Fibroblast of skin of left quadriceps (primary cell): ENCODE results near the gene GMDS.

ENCODE experiments used
- DNase-seq, 2 experiments: peaks; one replicate each; pipeline ENCODE4 v3.0.0-alpha.2; 2013; ENCODE audit warnings: low read depth in 2 of 2

GMDS gene

GRCh38 chr6:1614448-1615150 is 630.8 kb downstream of the GMDS start:
- DNase-seq = no peak

DNA sequence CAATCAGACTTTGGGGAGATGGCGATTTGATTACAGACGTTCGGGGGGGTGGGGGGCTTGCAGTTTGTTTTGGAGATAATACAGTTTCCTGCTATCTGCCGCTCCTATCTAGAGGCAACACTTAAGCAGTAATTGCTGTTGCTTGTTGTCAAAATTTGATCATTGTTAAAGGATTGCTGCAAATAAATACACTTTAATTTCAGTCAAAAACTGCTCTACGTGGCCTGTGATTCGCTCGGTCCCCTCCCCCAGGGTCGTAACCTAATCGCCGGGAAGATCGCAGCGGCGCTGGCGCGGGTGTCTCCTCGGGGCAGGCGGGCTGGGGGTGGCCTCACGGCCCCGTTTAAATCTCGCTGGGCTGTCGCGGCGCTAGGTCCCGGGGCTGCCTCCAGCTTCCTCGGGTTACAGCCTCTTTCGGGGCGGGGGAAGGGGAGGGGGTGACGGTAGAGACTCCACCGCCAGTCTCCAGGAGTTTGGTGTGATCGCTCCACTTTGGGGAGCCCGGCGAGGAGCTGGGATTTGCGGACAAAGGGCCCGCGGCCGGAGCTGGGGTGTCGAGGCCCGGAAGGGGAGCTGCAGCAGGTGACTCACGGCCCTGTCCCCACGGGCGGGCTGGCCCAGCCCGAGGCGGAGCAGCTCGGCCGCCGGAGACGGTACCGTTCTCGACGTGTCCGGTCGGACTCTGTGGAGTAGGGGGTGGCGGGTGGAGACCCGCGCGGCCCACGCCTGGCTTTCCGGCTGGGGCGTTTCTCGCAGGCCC is 631.5 kb downstream of the GMDS start:
- no peak for DNase-seq

DNA sequence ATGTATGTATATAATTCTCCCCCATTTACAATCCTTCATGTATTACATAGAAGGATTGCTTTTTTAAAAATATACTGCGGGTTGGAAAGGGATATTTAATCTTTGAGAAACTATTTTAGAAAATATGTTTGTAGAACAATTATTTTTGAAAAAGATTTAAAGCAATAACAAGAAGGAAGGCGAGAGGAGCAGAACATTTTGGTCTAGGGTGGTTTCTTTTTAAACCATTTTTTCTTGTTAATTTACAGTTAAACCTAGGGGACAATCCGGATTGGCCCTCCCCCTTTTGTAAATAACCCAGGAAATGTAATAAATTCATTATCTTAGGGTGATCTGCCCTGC is 632.1 kb downstream of the GMDS start:
- no peak for DNase-seq

DNA sequence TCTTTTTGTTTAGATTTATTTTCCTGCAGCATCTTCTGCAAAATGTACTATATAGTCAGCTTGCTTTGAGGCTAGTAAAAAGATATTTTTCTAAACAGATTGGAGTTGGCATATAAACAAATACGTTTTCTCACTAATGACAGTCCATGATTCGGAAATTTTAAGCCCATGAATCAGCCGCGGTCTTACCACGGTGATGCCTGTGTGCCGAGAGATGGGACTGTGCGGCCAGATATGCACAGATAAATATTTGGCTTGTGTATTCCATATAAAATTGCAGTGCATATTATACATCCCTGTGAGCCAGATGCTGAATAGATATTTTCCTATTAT is 632.5 kb downstream of the GMDS start:
- DNase-seq = no peak

DNA sequence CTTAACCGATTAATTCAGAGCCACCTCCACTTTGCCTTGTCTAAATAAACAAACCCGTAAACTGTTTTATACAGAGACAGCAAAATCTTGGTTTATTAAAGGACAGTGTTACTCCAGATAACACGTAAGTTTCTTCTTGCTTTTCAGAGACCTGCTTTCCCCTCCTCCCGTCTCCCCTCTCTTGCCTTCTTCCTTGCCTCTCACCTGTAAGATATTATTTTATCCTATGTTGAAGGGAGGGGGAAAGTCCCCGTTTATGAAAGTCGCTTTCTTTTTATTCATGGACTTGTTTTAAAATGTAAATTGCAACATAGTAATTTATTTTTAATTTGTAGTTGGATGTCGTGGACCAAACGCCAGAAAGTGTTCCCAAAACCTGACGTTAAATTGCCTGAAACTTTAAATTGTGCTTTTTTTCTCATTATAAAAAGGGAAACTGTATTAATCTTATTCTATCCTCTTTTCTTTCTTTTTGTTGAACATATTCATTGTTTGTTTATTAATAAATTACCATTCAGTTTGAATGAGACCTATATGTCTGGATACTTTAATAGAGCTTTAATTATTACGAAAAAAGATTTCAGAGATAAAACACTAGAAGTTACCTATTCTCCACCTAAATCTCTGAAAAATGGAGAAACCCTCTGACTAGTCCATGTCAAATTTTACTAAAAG is 633.0 kb downstream of the GMDS start:
- no peak for DNase-seq

DNA sequence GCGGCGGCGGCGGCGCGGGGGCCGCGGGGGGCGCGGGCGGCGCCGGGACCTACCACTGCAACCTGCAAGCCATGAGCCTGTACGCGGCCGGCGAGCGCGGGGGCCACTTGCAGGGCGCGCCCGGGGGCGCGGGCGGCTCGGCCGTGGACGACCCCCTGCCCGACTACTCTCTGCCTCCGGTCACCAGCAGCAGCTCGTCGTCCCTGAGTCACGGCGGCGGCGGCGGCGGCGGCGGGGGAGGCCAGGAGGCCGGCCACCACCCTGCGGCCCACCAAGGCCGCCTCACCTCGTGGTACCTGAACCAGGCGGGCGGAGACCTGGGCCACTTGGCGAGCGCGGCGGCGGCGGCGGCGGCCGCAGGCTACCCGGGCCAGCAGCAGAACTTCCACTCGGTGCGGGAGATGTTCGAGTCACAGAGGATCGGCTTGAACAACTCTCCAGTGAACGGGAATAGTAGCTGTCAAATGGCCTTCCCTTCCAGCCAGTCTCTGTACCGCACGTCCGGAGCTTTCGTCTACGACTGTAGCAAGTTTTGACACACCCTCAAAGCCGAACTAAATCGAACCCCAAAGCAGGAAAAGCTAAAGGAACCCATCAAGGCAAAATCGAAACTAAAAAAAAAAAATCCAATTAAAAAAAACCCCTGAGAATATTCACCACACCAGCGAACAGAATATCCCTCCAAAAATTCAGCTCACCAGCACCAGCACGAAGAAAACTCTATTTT is 633.7 kb downstream of the GMDS start:
- DNase-seq = no peak

- no peak for DNase-seq
Measured at GRCh38 chr6:1611322-1611571, 634.2 kb downstream of the GMDS start.

DNA sequence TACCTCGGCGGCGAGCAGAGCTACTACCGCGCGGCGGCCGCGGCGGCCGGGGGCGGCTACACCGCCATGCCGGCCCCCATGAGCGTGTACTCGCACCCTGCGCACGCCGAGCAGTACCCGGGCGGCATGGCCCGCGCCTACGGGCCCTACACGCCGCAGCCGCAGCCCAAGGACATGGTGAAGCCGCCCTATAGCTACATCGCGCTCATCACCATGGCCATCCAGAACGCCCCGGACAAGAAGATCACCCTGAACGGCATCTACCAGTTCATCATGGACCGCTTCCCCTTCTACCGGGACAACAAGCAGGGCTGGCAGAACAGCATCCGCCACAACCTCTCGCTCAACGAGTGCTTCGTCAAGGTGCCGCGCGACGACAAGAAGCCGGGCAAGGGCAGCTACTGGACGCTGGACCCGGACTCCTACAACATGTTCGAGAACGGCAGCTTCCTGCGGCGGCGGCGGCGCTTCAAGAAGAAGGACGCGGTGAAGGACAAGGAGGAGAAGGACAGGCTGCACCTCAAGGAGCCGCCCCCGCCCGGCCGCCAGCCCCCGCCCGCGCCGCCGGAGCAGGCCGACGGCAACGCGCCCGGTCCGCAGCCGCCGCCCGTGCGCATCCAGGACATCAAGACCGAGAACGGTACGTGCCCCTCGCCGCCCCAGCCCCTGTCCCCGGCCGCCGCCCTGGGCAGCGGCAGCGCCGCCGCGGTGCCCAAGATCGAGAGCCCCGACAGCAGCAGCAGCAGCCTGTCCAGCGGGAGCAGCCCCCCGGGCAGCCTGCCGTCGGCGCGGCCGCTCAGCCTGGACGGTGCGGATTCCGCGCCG is 634.7 kb downstream of the GMDS start:
- no peak for DNase-seq

DNA sequence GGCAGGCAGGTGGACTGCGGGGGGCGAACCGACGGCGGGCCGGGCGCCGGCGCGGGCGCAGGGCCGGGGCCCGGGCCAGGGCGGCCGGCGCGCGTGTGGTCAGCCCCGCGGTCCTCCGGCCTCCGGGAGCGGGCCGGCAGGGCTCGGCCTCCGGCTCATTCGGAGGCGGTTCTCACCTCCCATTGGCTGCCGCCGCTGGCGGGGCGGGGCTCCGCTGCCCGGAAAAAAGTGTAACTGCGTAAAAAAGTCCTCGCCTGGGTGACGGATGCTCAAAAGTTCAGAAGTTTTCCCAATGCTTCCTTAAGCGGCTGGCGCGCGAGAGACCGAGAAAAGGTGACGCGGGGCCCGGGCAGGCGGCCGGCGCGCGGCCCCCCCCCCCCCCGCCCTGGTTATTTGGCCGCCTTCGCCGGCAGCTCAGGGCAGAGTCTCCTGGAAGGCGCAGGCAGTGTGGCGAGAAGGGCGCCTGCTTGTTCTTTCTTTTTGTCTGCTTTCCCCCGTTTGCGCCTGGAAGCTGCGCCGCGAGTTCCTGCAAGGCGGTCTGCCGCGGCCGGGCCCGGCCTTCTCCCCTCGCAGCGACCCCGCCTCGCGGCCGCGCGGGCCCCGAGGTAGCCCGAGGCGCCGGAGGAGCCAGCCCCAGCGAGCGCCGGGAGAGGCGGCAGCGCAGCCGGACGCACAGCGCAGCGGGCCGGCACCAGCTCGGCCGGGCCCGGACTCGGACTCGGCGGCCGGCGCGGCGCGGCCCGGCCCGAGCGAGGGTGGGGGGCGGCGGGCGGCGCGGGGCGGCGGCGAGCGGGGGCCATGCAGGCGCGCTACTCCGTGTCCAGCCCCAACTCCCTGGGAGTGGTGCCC is 635.5 kb downstream of the GMDS start, which contains the start of gene FOXC1:
TSS of gene FOXC1 (plus strand) at position 268 of the 849 bp plus-strand sequence. CDS start at position 799, 531 bp downstream.
- DNase-seq = peak; percentile 51 to 59

GRCh38 chr6:1609041-1609647 is 636.3 kb downstream of the GMDS start:
- no peak for DNase-seq

DNA sequence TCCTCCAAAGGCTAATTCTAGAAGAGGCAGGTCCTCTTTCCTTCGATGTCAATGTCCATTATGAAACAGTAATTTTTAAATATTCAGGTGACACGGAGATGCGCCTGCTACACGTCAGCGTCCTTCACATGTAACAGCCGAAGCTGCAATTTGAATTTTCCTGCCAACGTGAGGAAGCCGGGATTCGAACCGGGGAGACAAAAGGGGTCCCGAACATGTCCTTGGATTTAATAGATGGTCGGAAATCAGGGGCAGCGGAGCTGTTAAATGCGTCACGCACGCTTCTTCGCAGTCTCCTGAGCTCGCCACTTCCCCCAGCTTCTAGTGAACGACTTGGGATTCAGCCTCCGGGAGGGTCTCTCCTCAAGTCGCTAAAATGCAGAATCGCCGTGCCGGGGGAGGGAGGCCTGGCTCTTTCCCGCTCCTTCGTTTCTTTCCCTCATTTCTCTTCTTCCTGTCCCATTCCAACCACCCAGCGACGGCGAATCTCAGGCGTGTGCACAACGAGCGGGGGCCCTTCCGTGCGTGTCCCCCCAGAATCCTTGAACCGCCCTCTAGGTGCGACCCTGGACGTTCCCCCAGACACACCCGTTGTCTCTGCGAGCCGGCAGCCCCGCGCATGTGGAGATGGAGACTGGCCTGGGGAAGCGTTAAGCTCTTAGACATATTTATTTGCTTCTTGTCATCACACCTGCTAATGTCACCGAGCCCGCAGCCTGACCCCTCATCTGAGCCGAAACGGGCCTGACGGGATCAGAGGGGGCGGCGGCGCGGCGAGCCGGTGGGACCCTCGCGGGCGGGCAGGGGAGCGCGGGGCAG is 637.0 kb downstream of the GMDS start:
- no peak for DNase-seq

GRCh38 chr6:1607516-1608221 is 637.7 kb downstream of the GMDS start:
- DNase-seq = no peak

- DNase-seq = no peak
Measured at GRCh38 chr6:1606780-1607515, 638.5 kb downstream of the GMDS start.

DNA sequence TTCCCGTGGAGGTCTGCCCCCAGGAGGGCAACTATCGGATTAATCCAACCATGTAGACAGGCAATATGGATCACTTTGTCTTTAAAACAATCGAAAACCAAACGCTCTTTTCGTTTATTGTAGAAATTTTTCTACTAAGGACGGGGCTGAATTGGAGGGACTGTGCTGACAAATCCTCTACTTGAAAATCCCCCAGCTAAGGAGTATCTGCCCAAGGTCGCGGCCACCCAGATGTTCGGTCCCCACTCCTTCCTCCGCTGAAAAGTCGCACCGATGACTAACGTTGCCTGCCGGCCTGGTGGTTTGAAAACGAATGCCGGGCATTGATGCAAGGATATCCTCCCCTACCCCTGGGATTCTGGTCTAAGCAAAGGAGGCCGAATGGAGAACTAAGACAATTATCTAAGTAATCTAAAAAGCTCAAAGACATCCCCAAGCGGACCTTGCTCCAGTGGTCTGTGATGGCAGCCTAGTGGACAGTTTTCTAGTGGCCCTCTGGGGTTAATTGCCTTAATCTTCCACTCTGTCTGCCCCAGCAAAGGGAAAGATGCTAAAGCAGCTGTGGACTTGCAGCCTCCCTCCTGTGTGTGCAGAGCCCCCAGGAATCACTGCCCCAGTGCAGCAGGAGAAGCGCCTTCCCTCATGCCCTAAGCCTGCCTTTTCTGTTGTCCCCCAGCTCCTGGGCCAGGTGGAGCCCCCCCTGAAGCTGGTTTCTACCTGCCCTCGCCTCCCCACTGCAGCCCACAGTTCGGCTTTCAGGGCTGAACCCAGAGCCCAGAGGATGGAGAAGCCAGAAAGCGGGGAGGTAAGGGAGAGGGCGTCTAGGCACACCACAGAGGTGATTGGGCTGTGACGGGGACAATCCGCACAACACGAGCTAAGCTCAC is 639.3 kb downstream of the GMDS start:
- no peak for DNase-seq

GRCh38 chr6:1605004-1605892 is 640.2 kb downstream of the GMDS start:
- DNase-seq = no peak
